GM21717 (cell line): ENCODE data around the gene ZEB1.

Source experiments
- ATAC-seq: cut with Tn5 transposase; IDR thresholded peaks from one replicate; pipeline ENCODE4 v1.9.1; 2021; ENCODE audit warnings: mild to moderate bottlenecking, moderate library complexity; ENCODE audit not compliant: unreplicated experiment

ZEB1 gene

GRCh38 chr10:31574577-31574976 is 255.6 kb downstream of the ZEB1 start:
- ATAC-seq: no peak

DNA sequence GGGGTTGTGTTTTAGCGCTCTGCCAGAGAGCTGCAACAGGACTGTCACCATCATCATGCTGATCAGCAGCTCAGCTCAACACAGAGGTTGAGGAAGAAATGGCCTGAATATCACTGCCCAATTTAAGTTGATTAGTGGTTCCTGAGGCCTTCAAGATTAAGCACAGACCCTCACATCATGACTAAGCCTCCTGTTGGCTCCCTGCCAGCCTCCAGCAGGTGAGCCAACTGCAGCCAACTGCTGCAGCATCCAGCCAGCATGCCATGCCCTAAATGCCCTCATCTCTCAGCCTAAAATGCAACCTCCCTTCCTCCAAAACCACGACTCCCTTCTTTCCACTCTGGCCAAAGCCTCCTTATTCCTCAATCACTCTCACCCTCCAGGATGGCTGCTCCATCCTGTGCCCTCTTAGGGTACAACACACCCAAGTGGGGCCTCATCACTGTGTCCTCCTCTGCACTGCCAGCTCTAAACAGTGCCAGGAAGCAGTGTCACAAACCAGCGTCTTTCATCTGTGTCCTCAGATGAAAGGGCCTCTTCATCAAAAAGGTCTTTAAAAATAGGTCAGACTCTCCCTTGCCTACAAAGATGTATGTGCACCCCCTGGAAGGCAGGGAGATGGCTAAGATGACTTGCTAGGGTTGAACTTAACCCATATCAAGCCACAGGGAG is 259.3 kb downstream of the ZEB1 start:
- no peak for ATAC-seq

DNA sequence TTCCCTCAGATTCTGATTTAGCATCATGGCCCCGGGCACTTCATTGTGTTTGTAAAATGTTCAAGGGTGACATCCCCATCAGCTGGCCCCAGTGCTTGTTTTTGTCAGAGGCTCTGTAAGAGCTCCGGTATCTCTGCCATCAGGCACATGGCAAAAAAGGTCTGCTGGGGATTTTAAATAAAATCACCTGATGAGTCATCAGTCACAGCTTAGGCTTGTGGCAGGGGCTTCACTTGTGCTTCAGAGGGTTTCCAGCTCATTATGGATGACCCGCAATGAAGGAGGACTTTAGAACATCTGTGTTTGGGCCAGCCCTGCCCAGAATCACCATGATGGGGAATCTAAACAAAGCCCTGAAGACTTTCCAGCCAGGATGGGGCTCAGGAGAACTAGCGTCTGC is 259.9 kb downstream of the ZEB1 start:
- ATAC-seq: no peak
